ENCODE measurements around the gene SMU1. TPM values are rescaled to one million over a fixed set of nuclear protein-coding genes. Genes with fewer than 3 reads are reported as not detected.

Gene SMU1
- total RNA-seq, 4 donors from 2014 or later, result 14.3 to 18.5 (median 16.7) TPM

DNA sequence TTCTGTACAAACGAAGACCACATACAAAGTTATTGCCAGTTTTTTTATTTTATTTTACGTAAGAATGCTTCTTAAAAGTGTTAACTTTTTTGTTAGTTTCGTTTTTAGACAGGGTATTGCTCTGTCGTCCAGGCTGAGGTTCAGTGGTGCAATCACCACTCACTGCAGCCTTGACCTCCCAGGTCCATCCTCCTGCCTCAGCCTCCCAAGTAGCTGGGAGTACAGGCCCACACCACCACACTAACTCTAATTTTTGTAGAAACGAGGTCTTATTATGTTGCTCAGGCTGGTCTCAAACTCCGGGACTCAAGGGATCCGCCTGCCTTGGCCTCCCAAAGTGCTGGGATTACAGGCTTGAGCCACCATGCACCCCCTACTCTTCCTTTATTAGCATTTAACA, 53.7 kb downstream of the SMU1 start:
- WGBS, result 81% methylated on average over 7 of the region's 7 CpGs
- no peak overlapping the region for H3K4me3 ChIP-seq
- H3K27ac ChIP-seq, result no peak overlapping the region
- peaks cover 37% of the 10 kb centered on the region for H3K4me1 ChIP-seq
- H3K9me3 ChIP-seq, result no peaks in the 10 kb centered on the region
- peaks cover 13% of the 10 kb centered on the region for H3K36me3 ChIP-seq
- no peaks in the 10 kb centered on the region for H3K27me3 ChIP-seq
- DNase-seq (ENCODE audit: low spot score in 2 of 2), result no peak
- TF ChIP-seq POLR2A (IDR thresholded peaks at IDR 0.05), result no peak
- TF ChIP-seq, protein P1, sequence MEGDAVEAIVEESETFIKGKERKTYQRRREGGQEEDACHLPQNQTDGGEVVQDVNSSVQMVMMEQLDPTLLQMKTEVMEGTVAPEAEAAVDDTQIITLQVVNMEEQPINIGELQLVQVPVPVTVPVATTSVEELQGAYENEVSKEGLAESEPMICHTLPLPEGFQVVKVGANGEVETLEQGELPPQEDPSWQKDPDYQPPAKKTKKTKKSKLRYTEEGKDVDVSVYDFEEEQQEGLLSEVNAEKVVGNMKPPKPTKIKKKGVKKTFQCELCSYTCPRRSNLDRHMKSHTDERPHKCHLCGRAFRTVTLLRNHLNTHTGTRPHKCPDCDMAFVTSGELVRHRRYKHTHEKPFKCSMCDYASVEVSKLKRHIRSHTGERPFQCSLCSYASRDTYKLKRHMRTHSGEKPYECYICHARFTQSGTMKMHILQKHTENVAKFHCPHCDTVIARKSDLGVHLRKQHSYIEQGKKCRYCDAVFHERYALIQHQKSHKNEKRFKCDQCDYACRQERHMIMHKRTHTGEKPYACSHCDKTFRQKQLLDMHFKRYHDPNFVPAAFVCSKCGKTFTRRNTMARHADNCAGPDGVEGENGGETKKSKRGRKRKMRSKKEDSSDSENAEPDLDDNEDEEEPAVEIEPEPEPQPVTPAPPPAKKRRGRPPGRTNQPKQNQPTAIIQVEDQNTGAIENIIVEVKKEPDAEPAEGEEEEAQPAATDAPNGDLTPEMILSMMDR (IDR thresholded peaks at IDR 0.05), result no peak
- TF ChIP-seq EP300 (IDR thresholded peaks at IDR 0.05), result no peak
- no peak for TF ChIP-seq POLR2AphosphoS5 (IDR thresholded peaks at IDR 0.05)

GRCh38 chr9:33022303-33022702, 54.2 kb downstream of the SMU1 start:
- Histone ChIP-seq H3K27ac (no peak overlapping the region), H3K4me1 (peaks cover 32% of the 10 kb centered on the region), H3K4me3 (no peak overlapping the region), H3K27me3 (no peaks in the 10 kb centered on the region), H3K9me3 (no peaks in the 10 kb centered on the region), H3K36me3 (peaks cover 13% of the 10 kb centered on the region)
- 85% methylated on average over 3 of the region's 3 CpGs for WGBS
- TF ChIP-seq POLR2A (IDR thresholded peaks at IDR 0.05) (no peak), POLR2AphosphoS5 (IDR thresholded peaks at IDR 0.05) (no peak), EP300 (IDR thresholded peaks at IDR 0.05) (no peak)
- TF ChIP-seq, protein P1 (IDR thresholded peaks at IDR 0.05), result no peak
- DNase-seq (ENCODE audit: low spot score in 2 of 2), result no peak

DNA sequence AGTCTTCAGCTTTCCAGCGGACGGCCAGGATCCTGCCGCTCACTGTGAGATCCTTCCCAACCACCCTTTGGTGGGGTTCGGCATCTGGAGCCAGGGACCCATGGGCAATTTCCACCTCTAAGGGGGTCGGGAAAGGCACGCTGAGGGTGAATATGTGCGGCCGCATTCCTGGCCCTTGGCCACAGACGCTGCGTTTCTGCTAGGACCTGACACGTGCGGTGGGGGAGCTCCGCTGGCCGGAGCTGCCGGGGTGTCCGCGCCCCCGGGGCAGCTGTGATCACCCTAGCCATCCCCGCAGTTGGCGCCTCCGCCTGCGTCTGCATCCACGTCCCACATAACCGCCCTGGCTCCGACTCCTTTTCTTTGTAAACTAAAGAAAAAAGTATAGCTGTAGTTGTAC, 56.7 kb downstream of the SMU1 start:
- TF ChIP-seq POLR2A (IDR thresholded peaks at IDR 0.05) (no peak), POLR2AphosphoS5 (IDR thresholded peaks at IDR 0.05) (no peak), EP300 (IDR thresholded peaks at IDR 0.05) (no peak)
- TF ChIP-seq, protein P1 (IDR thresholded peaks at IDR 0.05), result no peak
- Histone ChIP-seq H3K27me3 (no peaks in the 10 kb centered on the region), H3K4me3 (no peak overlapping the region), H3K27ac (no peak overlapping the region), H3K9me3 (no peaks in the 10 kb centered on the region), H3K4me1 (peaks cover 18% of the 10 kb centered on the region), H3K36me3 (peaks cover 13% of the 10 kb centered on the region)
- DNase-seq (ENCODE audit: low spot score in 2 of 2), result no peak
- 91% methylated on average over 25 of the region's 25 CpGs for WGBS

DNA sequence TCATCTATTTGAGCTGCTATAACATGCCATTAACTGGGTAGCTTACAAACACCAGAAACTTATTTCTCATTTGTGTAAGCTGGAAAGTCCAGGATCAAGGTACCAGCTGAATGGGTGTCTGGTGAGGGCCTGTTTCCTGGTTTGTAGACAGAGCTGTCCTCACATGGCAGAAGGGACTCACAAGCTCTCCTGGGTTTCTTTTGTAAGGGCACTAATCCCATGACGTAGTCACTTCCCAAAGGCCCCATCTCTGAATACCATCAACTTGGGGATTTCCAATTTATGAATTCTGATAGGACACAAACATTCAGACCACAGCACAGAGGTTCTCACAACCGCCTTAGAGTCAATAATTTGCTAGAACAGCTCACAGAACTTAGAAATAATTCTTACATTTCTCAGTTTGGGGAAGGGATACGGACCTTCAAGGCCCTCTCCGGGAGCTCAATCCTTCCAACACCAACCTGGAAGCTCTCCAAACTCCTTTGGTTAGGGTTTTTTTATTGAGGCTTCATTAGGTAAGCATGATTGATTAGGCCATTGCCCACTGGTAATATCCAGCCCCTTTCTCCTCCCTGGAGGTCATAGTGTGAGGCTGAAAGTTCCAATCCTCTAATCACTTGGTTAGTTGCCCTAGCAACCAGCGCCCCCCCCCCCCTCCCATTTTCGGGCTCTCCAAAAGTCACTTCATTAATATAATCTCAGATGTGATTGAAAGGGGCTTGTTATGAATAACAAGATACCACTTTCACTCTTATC, 59.0 kb downstream of the SMU1 start:
- H3K27me3 ChIP-seq, result no peaks in the 10 kb centered on the region
- peaks cover 13% of the 10 kb centered on the region for H3K36me3 ChIP-seq
- H3K4me3 ChIP-seq, result no peak overlapping the region
- WGBS, result 78% methylated on average over 6 of the region's 6 CpGs
- H3K9me3 ChIP-seq, result no peaks in the 10 kb centered on the region
- no peak overlapping the region for H3K27ac ChIP-seq
- no peaks in the 10 kb centered on the region for H3K4me1 ChIP-seq
- TF ChIP-seq POLR2AphosphoS5 (IDR thresholded peaks at IDR 0.05), result no peak
- TF ChIP-seq POLR2A (IDR thresholded peaks at IDR 0.05), result no peak
- TF ChIP-seq EP300 (IDR thresholded peaks at IDR 0.05), result no peak
- TF ChIP-seq, protein P1 (IDR thresholded peaks at IDR 0.05), result no peak
- no peak for DNase-seq (ENCODE audit: low spot score in 2 of 2)

DNA sequence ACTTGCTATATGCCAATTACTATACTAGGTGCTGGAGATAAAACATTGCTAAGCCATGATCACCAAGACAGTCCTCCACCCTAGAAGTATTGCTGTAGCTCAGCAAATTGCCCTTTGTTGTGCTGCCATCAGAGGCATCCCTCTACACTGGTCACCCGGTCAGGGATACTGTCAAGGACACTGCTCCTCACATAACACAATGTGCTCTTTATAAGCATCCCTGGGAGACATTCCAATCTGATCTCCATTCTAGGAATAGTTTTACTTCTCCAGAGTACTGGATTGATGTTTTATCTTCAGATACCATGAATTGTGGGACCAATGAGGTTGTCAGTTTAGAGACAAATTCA, 61.8 kb downstream of the SMU1 start:
- no peak for DNase-seq (ENCODE audit: low spot score in 2 of 2)
- H3K9me3 ChIP-seq, result no peaks in the 10 kb centered on the region
- H3K27ac ChIP-seq, result no peak overlapping the region
- WGBS, result 78% methylated on average over 1 of the region's 1 CpG
- peaks cover 7% of the 10 kb centered on the region for H3K36me3 ChIP-seq
- H3K4me1 ChIP-seq, result no peaks in the 10 kb centered on the region
- TF ChIP-seq, protein P1 (IDR thresholded peaks at IDR 0.05), result no peak
- TF ChIP-seq EP300 (IDR thresholded peaks at IDR 0.05), result no peak
- TF ChIP-seq POLR2AphosphoS5 (IDR thresholded peaks at IDR 0.05), result no peak
- TF ChIP-seq POLR2A (IDR thresholded peaks at IDR 0.05), result no peak
- H3K27me3 ChIP-seq, result no peaks in the 10 kb centered on the region
- H3K4me3 ChIP-seq, result no peak overlapping the region
